ENCODE measurements around the gene STN1. TPM values are rescaled to one million over a fixed set of nuclear protein-coding genes. Genes with fewer than 3 reads are reported as not detected.

STN1 gene
- total and polyA plus RNA-seq, 2 of the 8 experiments (the other 6 are each of a cell fraction or from before 2014, with no cell fraction given) = 10.1 to 12.4 TPM

GRCh38 chr10:103858360-103858759 is 59.6 kb downstream of the STN1 start (continued):
- TF ChIP-seq CHD7 (IDR thresholded peaks at IDR 0.05; ENCODE audit: insufficient replicate concordance, low read length) (no peak), GTF2F1 (IDR thresholded peaks at IDR 0.05; ENCODE audit: borderline replicate concordance, low read depth, low read length) (no peak), ATF3 (IDR thresholded peaks at IDR 0.05; ENCODE audit: insufficient read depth, low read depth, low read length) (no peak), POLR2A (IDR thresholded peaks at IDR 0.05; ENCODE audit: control extremely low read depth in 1 of 2, low read depth in 2 of 2, low read length in 2 of 2) (no peak), HDAC6 (IDR thresholded peaks at IDR 0.05; ENCODE audit: low read depth, low read length) (no peak), CBX5 (IDR thresholded peaks at IDR 0.05; ENCODE audit: low read depth, low read length) (no peak), YY1 (IDR thresholded peaks at IDR 0.05; ENCODE audit: low read depth, low read length) (no peak), ZNF274 (IDR thresholded peaks at IDR 0.05; ENCODE audit: borderline replicate concordance, extremely low read depth, low read length) (no peak), RAD21 (IDR thresholded peaks at IDR 0.05 in 1 of 2, conservative IDR thresholded peaks at IDR 0.05 in 1 of 2; ENCODE audit: low read depth in 2 of 2, low read length in 2 of 2) (no peak), TCF12 (IDR thresholded peaks at IDR 0.05; ENCODE audit: low read depth, low read length) (no peak), KDM5A (IDR thresholded peaks at IDR 0.05; ENCODE audit: low read length) (no peak), EGR1 (IDR thresholded peaks at IDR 0.05; ENCODE audit: borderline replicate concordance, low read depth, low read length) (no peak)

Measured in H1 (cell line).